Activated naive CD4-positive, alpha-beta T cell treated with Interleukin-2 at 50 U/mL for 16 hours (primary cell): ENCODE data around the gene SPHKAP.
"Not testable (repeated sequence)": the region's sequence is repeated elsewhere in the genome, so short reads cannot be mapped to it uniquely, and the experiment has no call there.

ENCODE experiments used
- DNase-seq: peaks from one replicate; pipeline ENCODE4 v3.0.0-alpha.2; 2020

Gene SPHKAP

DNA sequence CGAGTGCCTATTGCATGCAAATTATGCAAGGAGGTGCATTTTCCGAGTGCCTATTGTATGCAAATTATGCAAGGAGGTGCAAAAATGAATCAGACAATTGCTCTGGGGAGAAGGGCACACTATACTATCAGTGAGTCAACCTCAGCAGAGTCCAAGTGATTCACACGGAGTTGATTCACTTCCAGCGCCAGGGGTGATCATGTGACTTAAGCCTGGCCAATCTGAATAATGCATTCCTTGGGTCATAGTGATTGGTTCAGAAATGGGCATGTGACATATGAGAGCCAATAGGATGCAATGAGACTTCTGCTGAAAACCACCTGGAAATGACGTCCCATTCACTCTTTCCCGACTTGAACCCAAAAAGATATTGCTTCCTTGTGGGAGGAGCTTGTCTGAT lies 157.9 kb downstream of the SPHKAP start:
- DNase-seq = no peak

DNA sequence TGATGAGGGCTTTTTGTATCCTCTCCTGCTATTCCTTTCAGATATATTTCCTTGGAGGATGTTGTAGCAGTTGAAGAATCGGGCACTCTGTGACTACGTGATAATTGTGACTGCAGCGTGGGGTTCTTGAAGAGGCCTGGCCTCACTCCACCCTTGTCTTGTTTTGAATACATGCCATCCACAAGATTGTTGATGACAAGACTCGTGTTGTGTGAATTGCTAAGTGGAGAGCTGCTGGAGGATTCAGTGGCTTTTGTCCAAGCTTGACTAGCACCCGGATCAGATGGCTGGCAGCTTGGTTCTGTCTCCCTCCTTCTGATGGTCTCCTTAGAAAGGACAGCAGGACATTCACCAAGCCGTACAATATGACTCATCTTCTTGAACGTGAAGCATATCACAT lies 163.2 kb downstream of the SPHKAP start:
- no peak for DNase-seq

DNA sequence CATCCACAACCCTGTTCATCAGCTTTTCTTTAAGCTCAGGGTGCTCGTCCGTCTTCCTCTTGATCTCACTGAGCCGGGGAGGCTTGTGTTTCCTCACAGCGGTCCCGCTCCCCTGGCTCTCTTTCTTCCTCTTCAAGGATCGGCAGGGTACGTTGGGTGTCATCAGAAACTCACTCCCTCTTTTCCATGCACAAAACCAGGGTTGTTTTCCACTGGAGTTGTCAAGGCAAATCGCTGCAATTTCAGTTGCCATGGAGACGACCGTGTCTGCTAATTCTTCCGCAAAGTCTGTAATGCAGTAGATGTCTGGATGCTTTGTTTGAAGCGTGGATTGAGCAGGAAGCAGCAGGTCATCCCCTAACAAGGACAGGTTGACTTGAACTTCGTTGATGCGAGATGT lies 163.7 kb downstream of the SPHKAP start:
- DNase-seq = no peak

DNA sequence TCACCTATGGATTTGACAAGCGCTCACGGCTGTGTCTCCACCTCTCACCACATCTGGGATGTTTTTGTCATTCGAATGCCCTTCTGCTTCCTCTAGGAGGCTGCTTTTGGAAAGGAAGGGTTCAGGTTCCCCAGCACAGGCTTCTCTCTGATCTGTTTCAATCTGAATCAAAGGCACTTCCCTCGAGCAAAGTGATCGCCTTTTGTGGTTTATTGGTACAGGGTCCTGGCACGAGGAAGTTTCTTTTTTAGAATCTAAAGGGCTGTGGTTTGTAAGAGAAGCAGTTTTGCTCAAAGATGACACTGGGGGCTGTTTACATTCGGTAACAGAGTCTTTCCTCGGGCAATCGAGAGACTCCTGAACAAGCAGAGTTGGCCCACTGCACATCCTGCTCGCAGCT lies 165.1 kb downstream of the SPHKAP start:
- DNase-seq = no peak

DNA sequence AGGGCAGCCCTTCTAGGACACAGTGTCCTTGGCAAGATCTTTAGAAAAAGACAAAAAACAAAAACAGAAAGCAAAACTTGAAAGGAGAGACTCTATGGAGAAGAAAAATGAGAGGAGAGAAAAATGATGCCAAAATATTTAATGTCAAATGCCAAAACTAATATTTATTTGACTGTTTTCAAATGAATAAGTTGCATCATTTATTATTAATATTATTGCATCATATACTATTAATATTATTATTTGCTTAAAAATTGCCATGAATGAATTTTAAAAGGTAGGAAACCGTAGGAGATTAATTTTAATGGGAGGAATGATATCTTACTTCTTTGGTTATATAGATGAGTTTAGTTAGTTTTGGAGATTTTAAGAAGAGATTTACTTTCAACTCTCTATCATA lies 165.7 kb downstream of the SPHKAP start:
- DNase-seq = no peak

DNA sequence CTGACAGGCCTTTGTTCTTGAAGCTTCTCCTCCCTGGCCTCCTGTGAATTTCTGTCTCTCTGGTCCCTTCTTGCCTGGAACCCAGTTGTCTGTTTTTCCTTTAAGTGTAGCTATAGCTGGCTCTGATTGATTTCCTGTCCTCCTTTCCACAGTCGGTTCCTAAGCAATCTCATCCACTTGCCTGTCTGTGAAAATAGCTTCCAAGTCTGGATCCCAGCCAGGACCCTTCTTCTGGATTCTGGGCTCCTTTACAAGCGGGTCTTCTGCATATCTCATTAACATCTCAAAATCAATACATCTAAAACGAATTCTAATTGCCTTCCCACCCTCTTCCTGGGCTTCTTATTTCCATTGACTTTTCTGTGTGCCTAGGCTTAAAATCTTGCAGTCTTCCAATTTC lies 185.1 kb downstream of the SPHKAP start:
- DNase-seq = no peak

DNA sequence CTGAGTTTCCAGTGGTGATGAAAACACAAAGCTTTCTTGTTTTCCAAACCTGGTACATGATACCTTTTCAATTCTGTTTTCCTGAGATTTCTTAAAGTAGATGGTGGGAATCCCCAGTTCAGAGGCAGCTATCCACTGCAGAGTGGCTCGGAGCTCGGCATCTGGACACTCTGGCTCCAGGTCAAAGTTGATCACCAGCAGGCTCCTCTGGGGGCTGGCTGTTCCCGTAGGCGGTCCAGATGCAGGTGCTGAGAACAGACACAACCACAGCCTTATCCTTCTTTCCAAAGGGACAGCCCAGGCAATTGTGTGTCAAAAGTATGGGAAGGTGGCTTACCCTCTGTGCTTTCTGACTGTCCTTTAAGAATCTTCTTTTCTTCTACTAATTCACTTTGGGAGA lies 190.6 kb downstream of the SPHKAP start:
- DNase-seq = no peak

DNA sequence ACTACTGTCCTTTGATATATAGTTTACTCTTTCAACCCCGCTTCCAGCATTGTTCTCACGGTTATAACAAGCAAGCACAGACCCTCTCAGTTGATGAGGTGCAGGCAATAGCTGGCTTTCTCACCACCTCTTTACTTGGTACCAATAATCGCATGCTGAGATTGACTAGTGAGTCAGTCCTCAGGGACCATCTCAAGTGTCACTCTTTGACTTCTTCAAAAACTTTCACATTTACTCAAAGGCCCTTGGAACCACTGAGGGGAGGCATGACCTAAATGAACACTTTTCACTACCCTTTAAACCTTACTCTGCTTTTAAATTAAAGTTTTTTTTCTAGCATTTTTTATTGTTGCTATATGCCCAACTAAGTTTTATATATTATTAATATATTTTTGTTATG lies 208.2 kb downstream of the SPHKAP start:
- no peak for DNase-seq

DNA sequence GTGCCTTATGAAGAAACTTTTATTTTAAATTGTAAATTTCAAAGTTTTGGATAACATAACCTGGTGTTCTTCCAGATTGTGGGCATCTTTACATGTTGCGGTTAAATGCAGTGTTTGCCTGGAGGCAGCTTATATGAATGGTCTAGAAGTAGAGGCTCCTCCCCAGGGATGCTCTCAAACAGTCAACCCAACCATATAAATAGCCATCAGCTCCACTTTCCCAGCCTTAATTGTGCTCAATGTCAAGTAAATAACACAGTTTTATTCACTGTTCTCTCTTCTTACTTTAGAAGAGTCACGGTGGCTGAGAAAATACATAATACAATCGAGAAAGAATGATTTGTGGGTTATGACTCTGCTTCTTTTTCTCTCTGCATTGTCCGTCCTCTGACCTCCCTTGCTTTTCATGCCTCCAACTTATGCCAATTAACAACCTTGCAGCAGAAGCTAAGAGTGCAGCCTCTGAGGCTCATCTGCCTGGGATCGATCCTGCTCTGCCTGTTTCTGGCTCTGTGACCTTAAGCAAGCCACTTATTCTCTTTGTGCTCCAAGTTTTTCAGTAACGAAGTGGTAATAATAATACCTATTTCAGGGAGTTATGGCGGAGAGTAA lies 209.8 kb downstream of the SPHKAP start:
- DNase-seq = no peak

DNA sequence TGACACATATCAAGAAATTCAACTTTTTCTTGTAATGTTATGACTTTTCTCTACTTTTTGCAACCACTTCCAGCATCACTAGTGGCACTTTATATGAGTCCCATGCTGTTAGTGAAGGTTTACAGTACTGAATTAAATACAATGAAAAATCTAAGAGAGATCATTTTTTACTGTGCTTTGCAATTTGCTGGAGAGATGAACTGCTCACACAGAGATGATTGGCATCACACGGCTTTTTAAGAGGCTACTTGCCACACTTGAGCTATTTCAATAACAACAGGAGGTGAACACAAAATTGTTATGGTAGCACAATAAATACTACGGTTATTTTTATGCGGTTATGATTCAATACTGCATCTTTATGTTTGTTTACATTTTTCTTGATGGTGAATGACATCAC lies 221.2 kb downstream of the SPHKAP start:
- no peak for DNase-seq

DNA sequence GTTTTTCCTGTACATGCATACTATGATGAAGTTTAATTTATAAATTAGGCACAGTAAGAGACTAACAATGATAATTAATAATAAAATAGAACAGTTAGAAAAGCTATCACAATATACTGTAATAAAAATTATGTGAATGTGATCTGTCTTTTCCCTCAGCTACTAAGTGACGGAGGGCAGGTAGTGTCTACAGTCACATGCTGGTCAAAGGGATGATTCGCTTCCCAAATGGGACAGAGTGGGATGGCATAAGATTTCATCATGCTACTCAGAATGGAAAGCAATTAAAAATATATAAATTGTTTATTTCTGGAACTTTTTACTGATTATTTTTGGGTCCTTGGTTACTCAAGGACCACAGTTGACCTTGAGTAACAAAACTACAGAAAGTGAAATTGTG lies 238.5 kb downstream of the SPHKAP start:
- no peak for DNase-seq

DNA sequence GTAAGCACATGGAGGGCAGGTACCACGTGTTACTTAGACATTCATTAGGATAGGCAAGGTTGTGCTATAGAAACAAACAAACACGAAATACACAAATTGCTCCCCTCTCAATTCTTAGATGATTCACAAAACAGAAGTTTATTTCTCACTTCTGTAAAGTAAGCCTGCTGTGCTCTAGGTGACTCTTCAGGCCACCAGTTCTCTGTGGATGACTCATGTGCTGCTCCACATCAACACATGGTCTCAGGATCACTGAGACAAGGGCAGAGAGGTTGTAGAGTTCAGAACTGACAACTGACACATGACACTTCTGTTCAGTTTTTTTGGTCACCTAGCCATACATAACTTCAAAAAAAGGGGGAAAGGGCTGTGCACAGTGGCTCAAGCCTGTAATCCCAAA lies 239.5 kb downstream of the SPHKAP start:
- no peak for DNase-seq

DNA sequence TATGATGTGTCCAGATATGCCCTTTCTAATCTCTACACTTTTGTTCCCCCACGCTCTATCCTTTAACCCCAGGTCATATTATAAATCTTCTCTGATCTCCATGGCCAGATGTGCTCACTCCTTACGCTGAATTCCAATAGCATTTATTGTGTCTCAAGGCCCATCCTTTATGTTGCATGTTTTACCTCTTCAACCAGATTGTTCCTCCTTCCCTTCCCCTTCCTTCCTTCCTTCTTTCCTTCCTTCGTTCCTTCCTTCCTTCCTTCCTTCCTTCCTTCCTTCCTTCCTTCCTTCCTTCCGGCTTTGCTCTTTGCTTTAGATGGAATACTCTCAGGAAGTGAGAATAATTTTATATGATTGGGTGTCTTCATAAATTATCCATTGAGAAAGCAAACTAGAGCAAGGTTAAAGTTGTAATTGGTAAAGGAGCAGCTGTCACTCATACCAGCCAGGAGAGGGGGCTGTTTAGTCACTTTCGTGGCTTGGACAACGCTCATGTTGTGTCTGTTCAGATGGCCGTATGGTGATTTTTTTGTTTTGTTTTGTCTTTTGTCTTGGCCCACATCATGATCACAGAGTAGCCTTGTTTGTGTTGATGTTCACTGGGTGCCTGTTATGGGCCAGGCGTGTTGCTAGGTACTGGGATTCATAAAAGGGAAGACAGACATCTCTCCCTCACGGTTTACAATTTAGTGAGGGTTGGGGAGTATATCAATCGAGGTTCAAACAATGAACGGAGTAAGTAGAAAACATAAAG lies 242.0 kb downstream of the SPHKAP start:
- DNase-seq = no peak

DNA sequence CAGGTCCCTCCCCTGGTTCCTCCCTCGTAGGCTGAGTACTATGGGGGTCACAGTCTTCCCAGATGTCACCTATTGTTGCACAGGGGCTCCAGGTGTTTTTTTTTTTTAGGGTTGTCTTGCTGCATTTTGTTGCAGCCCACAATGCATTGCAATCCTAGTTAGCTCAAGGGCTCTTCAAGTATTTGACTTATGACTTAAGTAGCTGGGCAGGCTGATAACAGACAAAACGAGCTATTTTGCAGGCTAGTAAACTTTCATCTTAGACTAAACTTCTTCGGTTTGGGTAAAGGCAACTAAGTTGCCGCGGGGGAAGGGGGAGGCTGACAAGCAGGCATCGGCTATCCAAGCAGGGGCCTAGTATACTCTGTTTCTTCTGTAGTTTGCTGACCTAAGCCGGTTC lies 245.2 kb downstream of the SPHKAP start:
- not testable (repeated sequence) for DNase-seq

DNA sequence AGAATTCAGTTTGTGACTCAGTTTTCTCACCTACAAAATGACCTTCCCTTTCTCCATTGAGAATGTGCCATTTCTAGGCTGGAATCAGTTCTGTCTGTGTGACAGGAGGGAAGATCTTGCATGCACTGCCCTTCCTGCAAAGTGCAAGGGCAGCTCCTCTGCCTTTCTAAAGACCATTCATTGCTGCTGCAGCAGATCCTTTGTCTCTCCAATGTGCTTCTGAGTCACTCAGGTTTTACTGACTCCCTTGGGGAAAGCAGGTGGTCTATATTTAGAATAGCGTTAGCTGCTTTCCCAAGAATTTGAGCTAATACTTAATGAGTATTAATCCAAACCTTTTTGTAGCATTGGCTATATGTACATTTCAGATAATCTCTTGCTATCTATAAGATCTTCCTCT lies 247.6 kb downstream of the SPHKAP start:
- DNase-seq = no peak

DNA sequence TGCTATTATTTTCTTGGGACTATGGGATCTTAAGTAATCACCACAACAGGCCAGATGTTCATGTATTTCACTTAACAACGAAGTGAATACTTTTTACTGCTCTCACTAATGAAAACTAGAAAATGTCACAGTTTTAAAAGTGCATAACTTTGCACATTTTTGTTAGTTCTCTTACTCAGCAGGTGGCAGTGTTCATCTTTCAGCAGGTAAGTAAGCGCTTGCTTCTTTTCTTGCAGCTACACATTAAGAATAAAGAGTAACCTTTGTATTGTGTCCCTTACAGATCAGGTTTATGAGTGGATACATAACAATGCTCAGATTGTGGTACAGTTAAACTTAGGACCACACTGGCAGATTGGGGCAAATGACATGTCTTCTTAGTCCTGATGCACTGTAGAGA lies 249.1 kb downstream of the SPHKAP start:
- no peak for DNase-seq

DNA sequence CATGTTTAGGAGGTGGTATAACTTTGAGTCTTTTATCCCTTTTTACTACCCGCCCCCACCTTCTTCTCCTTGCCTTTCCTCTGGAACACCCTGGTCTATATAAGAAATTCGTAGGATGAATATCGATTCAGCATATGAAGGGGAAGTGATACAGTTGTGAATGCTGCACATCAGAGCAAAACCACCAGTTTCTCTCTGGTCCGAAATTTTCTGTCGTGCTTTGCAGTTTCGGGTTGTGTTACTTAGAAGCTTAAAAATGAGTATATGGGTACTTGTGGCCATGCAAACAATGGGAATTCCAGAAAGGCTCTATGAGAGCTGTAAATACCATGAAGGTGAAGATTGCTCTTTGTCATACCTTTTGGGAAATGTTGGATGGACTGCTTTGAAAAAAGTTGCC lies 249.5 kb downstream of the SPHKAP start:
- DNase-seq = no peak
